ENCODE data around the gene HNRNPL.

- TF ChIP-seq CTCF (IDR thresholded peaks at IDR 0.05; ENCODE audit: low read depth, low read length) (no peak), POLR2A (IDR thresholded peaks at IDR 0.05; ENCODE audit: extremely low read depth, insufficient read length) (no peak), MAX (IDR thresholded peaks at IDR 0.05; ENCODE audit: low read depth, low read length) (no peak)
Observed at GRCh38 chr19:38803543-38803942, 46.2 kb downstream of the HNRNPL start.
